ENCODE data around the gene PPFIBP2. TPM values are rescaled to one million over a fixed set of nuclear protein-coding genes. Genes with fewer than 3 reads are reported as not detected.

PPFIBP2 gene
- total and polyA plus RNA-seq, 4 donors = 7.7 to 51.3 (median 18.6) TPM

GRCh38 chr11:7534042-7534378 is 20.2 kb downstream of the PPFIBP2 start:
- peaks cover 0 to 3% (median 0%) of the 10 kb centered on the region in 5 donors for H3K4me1 ChIP-seq (ENCODE audit: control insufficient read depth in 5 of 5, insufficient read depth in 5 of 5, low read length in 5 of 5)
- H3K27ac ChIP-seq (ENCODE audit: low read depth in 1 of 2, low read length in 1 of 2) = no peak overlapping the region
- ATAC-seq (ENCODE audit: insufficient read depth, low FRiP score) (no peak), DNase-seq (no peak)
- no peaks in the 10 kb centered on the region for H3K36me3 ChIP-seq (ENCODE audit: control insufficient read depth in 4 of 4, insufficient read depth in 4 of 4, low read length in 4 of 4)
- no peak for TF ChIP-seq CTCF (IDR thresholded peaks at IDR 0.05; ENCODE audit: control extremely low read depth, extremely low read depth)
- H3K9me3 ChIP-seq (ENCODE audit: control insufficient read depth in 4 of 4, insufficient read depth in 3 of 4, low read length in 3 of 4) = peaks cover 0 to 4% (median 0%) of the 10 kb centered on the region in 4 donors
- H3K27me3 ChIP-seq (ENCODE audit: control insufficient read depth in 3 of 3, insufficient read depth in 3 of 3, low read length in 2 of 3) = peaks cover 0 to 6% (median 5%) of the 10 kb centered on the region in 3 donors
- H3K9ac ChIP-seq (ENCODE audit: insufficient read depth in 1 of 2, low read length in 2 of 2) = no peak overlapping the region
- no peak overlapping the region for H3K4me3 ChIP-seq

GRCh38 chr11:7536100-7536499 is 22.3 kb downstream of the PPFIBP2 start:
- 24 to 25% methylated on average over 8 of the region's 8 CpGs for WGBS, 2 donors
- Histone ChIP-seq H3K36me3 (ENCODE audit: control insufficient read depth in 4 of 4, insufficient read depth in 4 of 4, low read length in 4 of 4) (no peaks in the 10 kb centered on the region), H3K27ac (ENCODE audit: low read depth in 1 of 2, low read length in 1 of 2) (no peak overlapping the region), H3K4me3 (no peak overlapping the region), H3K4me1 (ENCODE audit: control insufficient read depth in 5 of 5, insufficient read depth in 5 of 5, low read length in 5 of 5) (peaks cover 0 to 3% (median 0%) of the 10 kb centered on the region in 5 donors), H3K27me3 (ENCODE audit: control insufficient read depth in 3 of 3, insufficient read depth in 3 of 3, low read length in 2 of 3) (peaks cover 0 to 6% (median 5%) of the 10 kb centered on the region in 3 donors), H3K9me3 (ENCODE audit: control insufficient read depth in 4 of 4, insufficient read depth in 3 of 4, low read length in 3 of 4) (peaks cover 0 to 2% (median 0%) of the 10 kb centered on the region in 4 donors), H3K9ac (ENCODE audit: insufficient read depth in 1 of 2, low read length in 2 of 2) (no peak overlapping the region)
- DNase-seq (no peak), ATAC-seq (ENCODE audit: insufficient read depth, low FRiP score) (no peak)
- TF ChIP-seq CTCF (IDR thresholded peaks at IDR 0.05; ENCODE audit: control extremely low read depth, extremely low read depth) = no peak

GRCh38 chr11:7537265-7537664 is 23.5 kb downstream of the PPFIBP2 start:
- peaks cover 0 to 3% (median 0%) of the 10 kb centered on the region in 5 donors for H3K4me1 ChIP-seq (ENCODE audit: control insufficient read depth in 5 of 5, insufficient read depth in 5 of 5, low read length in 5 of 5)
- 80 to 89% methylated on average over 6 of the region's 6 CpGs for WGBS, 2 donors

More at GRCh38 chr11:7537265-7537664, 23.5 kb downstream of the PPFIBP2 start:
- DNase-seq (no peak), ATAC-seq (ENCODE audit: insufficient read depth, low FRiP score) (no peak)
- Histone ChIP-seq H3K9ac (ENCODE audit: insufficient read depth in 1 of 2, low read length in 2 of 2) (no peak overlapping the region), H3K36me3 (ENCODE audit: control insufficient read depth in 4 of 4, insufficient read depth in 4 of 4, low read length in 4 of 4) (no peaks in the 10 kb centered on the region), H3K4me3 (no peak overlapping the region), H3K27me3 (ENCODE audit: control insufficient read depth in 3 of 3, insufficient read depth in 3 of 3, low read length in 2 of 3) (peaks cover 0 to 6% (median 5%) of the 10 kb centered on the region in 3 donors), H3K9me3 (ENCODE audit: control insufficient read depth in 4 of 4, insufficient read depth in 3 of 4, low read length in 3 of 4) (peaks cover 0 to 2% (median 0%) of the 10 kb centered on the region in 4 donors), H3K27ac (ENCODE audit: low read depth in 1 of 2, low read length in 1 of 2) (no peak overlapping the region)
- TF ChIP-seq CTCF (IDR thresholded peaks at IDR 0.05; ENCODE audit: control extremely low read depth, extremely low read depth) = no peak

Data from lung (tissue), 12 donors.